HG03521 (cell line): Measurements from ENCODE around the gene PDIA2.
"Not testable (repeated sequence)": the region's sequence is repeated elsewhere in the genome, so short reads cannot be mapped to it uniquely, and the experiment has no call there.

Source experiments
- ATAC-seq: cut with Tn5 transposase; IDR thresholded peaks from one replicate; pipeline ENCODE4 v1.9.1; 2021; ENCODE audit warnings: mild to moderate bottlenecking, moderate library complexity; ENCODE audit not compliant: unreplicated experiment

Gene PDIA2

DNA sequence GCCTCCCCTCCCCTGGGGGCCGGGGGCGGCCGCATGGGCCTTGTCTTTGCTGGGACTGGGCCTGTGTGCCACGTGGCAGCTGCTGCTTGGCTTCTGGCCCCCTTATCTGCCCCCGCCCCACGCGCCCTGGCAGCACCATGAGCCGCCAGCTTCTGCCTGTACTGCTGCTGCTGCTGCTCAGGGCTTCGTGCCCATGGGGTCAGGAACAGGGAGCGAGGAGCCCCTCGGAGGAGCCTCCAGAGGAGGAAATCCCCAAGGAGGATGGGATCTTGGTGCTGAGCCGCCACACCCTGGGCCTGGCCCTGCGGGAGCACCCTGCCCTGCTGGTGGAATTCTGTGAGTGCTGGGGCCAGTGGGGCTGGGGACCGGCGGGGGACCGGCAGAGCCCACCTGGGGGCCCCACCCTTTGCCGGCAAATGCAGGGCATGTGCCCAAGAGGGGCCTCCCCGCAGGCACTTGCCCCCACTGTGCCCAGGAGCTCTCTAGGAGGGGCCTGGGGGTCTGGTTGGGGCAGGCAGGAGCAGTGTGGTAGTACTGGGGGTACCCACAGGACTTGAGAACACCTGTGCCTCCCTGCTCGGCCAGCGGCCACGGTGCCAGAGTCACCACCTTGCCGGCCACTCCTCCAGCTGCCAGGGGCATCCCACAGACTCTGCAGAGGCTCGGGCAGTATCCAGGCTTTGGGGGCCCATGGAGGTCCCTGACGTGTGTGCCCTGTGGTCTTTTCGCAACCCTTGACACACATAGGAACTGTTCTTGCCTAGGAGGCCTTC is at the start of gene PDIA2:
Gene PDIA2, plus strand, starts transcription at position 132 of the 773 bp plus-strand sequence. Its CDS starts 6 bp downstream, at position 138.
- ATAC-seq = no peak

- peak; percentile 77 for ATAC-seq
Observed at GRCh38 chr16:234468-235305, 48.3 kb upstream of the PDIA2 start, which contains the start of gene FAM234A. FAM234A (plus strand) TSS chr16:234821; CDS start chr16:254414, 19,593 bp downstream.

- no peak for ATAC-seq
Observed at GRCh38 chr16:239948-240277, 43.1 kb upstream of the PDIA2 start.

DNA sequence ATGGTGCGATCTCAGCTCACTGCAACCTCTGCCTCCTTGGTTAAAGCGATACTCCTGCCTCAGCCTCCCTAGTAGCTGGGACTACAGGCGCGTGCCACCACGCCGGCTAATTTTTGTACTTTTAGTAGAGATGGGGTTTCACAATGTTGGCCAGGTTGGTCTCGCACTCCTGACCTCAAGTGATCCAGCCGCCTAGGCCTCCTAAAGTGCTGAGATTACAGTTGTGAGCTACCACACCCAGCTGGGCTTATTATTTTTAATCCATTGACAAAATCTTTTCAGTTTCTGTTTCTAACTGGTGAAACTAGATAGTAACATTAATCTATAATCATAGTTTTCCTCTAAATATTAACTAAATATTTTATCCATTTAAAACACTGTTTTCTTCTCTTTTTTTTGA is 42.4 kb upstream of the PDIA2 start:
- ATAC-seq = no peak

- no peak for ATAC-seq
Observed at GRCh38 chr16:242281-242680, 40.7 kb upstream of the PDIA2 start.

DNA sequence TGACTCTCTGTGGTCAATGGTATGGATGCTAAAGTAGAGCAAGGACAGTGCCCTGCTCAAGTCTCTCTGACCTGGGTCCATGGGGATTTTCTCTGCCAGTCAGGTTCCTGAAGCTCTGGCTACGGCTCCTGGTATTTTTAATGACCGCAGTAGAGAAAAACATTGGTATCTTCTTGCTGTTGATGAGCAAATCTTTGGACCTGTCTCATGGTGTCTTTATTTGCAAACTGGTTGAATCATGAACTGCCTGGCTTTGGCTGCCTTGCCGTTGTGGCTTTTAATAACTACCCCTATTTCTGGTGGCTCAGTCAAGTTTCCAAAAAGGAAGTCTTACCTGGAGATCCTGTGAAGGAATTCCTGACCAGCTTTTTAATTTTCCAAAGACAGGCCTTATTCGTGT is 39.6 kb upstream of the PDIA2 start:
- no peak for ATAC-seq

- no peak for ATAC-seq
Observed at GRCh38 chr16:245105-245504, 37.9 kb upstream of the PDIA2 start.

DNA sequence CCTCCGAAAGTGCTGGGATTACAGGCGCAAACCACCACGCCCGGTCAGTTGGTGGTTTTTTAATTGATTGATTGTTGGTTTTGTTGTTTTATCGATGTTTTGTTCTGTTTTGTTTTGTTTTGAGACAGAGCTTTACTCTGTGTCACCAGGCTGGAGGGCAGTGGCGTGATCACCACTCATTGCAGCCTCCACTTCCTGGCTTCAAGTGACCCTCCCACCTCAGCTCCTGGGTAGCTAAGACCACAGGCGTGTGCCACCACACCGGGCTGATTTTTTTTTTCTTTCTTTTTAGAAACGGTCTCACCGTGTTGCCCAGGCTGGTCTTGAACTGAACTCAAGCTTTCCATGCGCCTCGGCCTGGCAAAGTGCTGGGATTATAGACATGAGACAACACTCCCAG is 35.9 kb upstream of the PDIA2 start:
- no peak for ATAC-seq

DNA sequence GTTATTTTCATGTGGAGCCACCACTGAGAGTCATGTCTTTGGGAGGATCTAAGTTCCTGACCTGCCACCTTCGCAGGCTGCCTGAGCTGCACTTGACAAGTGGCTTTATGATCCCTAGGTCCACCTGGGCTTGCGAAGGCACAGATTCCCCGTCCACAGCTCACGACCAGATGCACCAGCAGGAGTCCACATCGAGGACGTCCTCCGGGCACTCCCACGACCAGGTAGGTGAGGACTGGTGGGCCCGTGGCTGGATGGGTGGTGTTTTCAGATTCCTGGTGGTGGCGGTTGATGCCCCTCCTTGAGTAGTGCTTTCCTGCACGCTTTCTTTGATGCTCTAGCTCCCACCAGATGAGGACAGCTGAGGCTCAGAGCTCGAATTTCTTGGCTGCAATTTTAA is 33.5 kb upstream of the PDIA2 start:
- ATAC-seq = no peak

DNA sequence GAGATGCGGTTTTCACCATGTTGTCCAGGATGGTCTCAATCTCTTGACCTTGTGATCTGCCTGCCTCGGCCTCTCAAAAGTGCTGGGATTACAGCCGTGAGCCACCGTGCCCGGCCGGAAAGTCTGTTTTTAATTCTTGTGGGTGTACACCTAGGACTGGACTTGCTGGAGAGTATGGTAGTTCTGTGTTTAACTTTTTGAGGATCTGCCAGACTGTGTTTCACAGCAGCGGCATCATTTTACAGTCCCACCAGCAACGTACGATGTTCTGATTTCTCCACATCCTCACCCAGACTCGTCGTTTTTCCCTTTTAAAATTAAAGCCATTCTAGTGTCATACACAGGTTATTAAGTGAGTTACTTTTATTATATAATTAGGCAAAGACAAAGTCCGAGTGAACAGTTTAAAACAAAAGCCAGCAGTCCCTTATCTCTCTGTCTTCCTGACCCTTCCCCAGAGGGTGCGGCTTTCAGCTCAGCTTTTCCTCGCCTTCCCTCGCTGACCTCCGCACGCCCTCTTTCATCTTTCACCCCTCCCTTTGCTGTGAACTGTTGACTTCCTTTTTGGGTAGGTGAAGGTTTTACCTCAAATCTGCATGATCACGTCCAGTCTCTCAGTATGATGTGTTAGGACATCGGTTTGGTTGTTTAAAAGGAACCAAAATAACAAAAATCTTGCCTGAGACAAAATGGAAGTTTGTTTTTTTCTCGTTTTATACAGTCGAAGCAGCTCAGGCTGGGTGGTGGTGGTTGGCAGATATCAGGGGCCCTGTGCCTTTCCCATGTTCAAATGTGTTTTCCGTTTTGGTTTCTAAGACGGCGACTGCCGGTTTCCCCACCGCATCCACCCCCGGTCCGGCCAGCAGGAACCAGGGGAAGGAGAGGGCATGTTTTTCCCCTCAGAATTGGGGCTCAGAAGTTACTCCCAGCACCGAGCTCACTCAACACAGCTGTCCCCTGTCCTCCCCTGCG is 30.3 kb upstream of the PDIA2 start:
- no peak for ATAC-seq

DNA sequence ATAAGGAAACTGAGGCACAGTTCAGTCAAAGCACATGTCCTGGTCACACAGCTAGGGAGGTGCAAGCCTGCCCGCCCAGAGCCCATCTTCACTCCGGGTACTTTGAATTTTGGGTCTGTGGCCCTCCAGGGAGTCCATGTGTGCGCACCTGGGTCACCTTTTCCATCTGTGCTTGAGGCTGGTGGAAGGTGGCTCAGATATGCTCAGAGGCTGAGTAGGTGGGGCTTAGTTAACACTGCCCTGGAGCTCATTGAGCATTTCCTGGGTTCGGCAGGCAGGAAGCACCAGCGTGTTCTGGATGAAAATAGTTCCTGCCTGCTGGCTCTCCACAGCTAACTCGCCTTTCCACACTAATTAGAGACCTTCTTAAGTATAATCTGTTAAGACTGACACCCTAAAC is 29.1 kb upstream of the PDIA2 start:
- no peak for ATAC-seq

DNA sequence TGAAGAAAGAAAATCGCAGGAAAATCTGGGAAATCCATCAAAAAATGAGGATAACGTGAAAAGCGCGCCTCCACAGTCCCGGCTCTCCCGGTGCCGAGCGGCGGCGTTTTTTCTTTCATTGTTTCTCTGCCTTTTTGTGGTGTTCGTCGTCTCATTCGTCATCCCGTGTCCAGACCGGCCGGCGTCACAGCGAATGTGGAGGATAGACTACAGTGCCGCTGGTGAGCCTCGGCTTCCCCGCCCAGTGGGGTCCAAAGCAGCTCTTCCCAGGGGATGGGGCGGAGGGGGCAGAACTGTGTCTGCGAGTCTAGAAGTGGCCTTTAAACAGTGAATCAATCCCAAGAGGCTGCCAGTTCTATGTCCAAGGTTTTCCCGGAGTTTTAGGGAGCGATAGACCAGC is 28.5 kb upstream of the PDIA2 start:
- ATAC-seq = no peak

- ATAC-seq = no peak
Observed at GRCh38 chr16:255183-255582, 27.8 kb upstream of the PDIA2 start.

GRCh38 chr16:258091-258490 is 24.9 kb upstream of the PDIA2 start:
- not testable (repeated sequence) for ATAC-seq

- no peak for ATAC-seq
Observed at GRCh38 chr16:259226-259625, 23.7 kb upstream of the PDIA2 start.

DNA sequence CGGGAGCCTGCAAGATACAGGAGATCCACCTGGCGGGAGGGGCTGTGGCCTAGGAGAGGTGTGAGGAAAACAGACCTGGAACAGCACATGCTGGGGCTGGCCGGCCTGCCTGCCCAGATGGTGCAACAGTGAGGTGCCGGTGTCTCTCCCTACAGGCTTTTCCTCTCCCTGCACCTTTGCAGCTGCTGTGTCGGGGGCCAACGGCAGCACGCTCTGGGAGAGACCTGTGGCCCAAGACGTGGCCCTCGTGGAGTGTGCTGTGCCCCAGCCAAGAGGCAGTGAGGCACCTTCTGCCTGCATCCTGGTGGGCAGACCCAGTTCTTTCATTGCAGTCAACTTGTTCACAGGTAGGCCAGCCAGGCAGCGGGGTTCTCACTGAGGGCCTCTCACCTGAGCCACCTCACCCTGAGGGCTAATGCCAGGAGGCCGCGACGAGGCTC is 23.1 kb upstream of the PDIA2 start:
- ATAC-seq = no peak

GRCh38 chr16:260326-260725 is 22.6 kb upstream of the PDIA2 start:
- no peak for ATAC-seq

- ATAC-seq = no peak
Observed at GRCh38 chr16:261031-261691, 21.8 kb upstream of the PDIA2 start.

DNA sequence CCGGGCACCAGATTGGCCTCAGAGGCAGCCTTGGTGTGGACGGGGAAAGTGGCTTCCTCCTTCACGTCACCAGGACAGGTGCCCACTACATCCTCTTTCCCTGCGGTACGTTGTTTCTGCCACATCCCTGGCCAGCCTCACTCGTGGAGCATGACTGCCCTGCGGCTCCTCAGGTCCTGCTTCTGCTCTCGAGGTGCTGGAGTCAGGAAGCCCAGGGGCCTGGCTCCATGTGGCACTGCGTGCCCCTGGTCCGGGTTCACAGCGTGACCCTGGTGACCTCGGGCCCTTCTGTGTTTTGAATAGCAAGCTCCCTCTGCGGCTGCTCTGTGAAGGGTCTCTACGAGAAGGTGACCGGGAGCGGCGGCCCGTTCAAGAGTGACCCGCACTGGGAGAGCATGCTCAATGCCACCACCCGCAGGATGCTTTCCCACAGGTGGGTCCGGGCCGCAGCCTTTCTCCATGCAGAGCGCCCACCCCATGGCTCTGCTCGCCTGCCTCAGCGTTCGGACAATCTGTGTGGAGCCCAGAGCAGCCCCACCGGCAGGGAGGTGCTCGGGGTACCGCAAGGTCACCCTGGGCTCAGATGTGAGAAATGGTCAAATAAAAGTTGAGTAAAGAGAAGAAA is 20.7 kb upstream of the PDIA2 start:
- ATAC-seq = no peak

- no peak for ATAC-seq
Observed at GRCh38 chr16:263182-263774, 19.7 kb upstream of the PDIA2 start.
